ENCODE measurements around the gene FGF9.

Gene FGF9

DNA sequence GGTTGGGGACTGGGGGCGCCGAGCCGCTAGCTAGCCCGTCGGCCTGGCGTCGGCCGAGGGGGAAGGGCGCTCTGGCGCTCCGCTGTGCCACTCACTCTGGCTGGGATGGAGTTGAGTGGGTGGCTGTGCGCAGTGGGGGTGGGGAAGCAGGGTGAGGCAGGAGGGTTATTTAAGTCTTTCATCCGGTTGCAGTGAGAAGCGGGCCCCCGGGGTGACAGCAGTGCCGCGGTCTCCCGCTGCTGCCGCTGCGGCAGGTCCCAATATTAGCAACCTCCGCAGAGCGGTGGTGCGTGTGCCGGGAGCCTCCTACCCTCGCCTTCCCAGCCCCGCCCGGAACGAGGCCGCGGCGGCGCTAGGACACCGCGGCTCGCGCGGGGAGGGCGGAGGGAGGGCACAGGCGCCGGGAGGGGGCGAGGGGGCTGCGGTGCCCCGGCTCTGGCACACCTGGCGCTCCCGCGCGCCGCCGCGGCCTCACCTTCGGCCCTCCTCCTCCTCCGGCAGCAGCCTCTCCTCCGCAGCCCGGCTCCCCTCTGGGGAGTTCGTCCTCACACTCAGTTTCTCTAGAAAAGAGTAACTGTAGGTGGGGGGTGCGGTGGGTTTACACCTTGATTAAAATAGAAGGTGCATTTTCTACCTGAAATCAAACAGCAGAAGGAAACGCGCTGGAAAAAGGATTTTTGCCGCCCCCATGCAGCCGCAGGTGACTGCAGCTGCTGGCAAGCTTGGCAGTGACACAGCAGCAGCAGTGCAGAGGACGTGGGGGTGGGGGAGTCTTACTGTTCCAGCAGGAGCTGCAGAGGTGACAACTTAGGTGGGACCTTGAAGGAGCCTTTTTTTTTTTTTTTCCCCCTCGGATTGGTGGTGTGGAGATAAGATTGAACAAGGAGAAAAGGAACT lies 4.5 kb downstream of the FGF9 start:
- DNase-seq = peak in 1 of 2 experiments; percentile 72

DNA sequence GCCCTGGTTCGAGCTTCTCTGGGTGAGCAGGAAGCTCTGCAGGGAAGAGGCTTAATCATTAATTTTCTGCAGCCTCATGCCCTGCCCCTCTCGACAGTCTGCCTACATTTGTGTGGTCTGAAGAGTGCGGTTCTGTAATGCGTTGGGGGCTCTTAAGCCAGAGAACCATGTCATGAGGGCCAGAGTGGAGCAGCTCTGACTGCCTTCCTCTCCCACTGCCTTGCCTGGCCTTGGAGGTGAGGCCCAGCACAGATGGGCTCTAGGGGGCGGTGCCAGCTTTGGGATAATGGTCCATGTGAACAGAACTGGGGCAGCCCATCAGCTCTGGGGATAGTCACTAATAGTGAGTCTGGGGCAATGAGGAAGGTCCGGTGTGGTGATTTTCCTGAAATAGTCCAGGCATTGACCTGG lies 5.7 kb downstream of the FGF9 start:
- peak; percentile 25 to 54 for DNase-seq

DNA sequence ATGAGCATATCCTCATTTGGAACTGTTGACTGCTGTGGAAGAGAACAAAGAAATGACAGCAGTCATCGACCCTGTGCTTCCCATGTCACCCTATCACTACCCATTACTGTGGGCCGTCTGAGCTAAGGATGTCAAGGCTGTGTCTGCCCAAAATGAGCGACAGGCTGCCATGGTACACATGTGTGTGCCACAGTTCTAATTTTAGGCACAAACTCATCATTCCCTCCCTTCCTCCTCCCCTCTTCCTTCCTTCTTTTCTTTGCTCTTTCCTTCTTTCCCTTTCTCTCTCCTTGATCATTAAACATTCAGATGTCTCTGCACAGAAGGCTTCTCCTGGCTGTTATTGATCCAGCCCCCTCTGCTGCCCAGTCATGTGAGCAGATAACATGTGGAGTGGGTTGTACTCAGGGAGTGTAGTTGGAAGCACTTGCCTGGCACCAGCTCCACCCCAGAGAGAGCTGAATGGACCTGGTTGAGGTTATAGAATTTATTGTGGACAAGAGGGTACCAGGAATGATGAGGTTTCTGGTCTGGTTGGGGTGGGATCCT lies 6.3 kb downstream of the FGF9 start:
- no peak for DNase-seq

DNA sequence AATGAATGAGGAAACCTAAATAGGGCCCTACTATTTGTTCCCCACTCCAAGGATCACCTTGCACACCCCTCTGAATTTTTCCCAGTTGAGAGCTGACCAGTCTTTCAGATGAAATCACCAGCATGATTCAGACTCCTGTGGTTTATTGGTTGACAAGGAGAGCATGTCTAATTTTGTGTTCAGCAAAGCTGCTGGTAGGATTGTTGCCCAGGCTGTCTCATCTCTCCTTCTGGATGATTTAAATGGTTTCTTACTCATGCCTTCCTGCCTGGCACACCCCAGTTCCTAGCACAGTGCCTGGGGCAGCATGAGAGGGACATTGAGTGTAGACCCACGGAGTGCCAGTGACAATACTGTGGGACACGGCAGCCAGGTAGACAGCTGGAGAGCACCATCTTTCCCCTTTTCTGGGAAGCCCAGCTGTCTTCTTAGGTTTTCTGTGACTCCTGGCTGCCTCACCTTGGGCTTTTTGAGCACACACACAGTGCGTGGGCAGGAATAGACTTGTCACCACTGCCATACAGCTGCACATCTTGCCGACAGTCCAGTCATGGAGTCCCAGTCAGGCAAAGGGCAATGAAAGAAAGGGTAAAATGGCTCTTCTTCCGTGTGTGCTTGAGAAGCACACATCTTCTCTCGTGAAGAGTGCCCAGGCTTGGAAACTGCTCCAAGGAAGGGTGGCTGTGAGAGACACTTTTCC lies 12.3 kb downstream of the FGF9 start:
- DNase-seq = no peak

DNA sequence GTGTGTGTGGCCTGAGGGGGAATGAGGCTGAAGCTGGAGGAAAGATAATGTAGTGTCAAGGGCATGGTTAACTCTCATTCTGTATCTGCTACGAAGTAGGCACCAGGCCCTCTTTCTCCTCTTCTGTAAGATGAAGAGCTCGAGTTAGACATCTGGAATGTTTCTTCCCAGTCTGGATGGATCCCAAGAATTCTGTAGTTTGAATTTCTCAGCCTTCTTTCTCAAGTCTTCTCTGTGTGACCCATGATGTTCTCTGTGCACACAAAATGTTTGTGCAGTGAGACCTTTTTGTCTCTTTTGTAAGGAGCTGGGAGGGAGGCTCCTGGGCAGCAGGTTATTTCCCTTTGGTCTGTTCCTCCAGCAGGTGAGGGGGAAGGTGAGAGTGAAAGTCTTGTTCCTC lies 13.7 kb downstream of the FGF9 start:
- DNase-seq = no peak

DNA sequence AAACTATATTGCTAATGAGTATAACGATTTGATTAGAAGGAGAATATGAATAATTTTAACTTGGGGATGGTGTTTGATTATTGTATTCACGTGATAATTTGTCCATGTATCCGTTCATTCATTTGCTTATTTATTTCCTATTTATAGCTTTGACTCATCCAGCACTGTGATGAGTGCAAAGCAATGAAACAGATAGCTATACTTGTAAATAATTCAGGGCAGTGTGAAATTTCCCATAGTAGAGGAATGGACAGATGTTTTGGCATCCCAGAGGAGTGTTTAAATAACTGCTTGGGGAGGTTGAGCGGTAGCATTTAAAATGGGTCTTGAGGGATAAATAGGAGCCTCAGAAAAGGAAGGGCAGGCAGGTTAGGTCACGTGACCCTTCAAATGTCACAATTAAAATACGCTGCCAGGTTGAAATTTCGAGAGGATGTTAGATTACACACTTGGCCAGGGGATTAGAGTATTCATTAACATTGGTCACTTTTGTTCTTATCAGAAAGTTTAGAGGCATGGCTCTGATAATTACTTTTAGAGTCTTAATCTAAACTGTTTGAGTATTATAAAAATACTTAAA lies 14.7 kb downstream of the FGF9 start:
- no peak for DNase-seq

DNA sequence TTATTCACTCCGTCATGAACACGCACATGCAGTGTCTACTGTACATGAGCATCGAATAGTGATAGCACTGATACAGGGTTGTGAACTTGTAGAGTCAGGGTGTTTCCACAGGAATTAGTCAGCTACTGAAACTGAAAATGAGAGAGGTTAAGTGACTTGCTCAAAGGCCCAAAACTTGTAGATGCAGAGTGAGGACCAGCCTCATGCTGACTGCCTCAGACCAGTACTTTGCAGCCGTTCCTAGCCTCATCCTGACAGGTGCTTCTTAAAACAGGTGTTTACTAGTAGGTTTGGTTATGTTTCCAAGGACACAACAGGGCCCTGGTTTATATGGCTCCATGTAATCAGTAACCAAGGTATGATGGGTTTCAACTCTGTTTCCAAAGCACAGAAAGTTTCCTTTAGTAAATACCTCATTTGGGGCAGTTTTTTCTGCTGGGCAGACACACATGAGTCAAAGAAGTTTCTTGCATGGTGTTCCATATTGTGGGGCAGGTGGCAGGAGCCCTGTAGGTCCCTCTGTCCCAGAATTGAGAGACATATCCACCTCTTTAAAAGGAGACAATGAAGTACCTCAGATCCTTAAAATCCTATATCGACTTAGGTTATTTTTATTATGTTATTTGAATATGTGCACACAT lies 16.0 kb downstream of the FGF9 start:
- no peak for DNase-seq

DNA sequence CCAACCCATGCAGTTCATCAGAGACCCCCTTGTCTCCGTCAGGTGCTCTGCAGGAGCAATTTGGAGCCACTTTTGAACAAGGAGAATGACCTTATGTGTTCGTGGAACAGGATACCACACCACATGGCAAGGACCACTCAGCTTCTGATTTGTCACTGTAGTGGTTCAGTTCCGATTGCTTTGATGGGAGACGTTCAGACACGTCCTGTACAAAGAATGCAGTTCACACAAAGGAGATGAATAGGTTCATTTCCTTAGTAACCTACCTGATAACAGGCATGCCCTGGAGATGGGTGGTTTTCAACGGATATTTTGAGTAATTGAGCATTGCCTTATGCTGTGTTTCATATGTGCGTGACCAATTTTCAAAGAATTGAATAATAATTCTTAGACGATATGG lies 17.2 kb downstream of the FGF9 start:
- no peak for DNase-seq

DNA sequence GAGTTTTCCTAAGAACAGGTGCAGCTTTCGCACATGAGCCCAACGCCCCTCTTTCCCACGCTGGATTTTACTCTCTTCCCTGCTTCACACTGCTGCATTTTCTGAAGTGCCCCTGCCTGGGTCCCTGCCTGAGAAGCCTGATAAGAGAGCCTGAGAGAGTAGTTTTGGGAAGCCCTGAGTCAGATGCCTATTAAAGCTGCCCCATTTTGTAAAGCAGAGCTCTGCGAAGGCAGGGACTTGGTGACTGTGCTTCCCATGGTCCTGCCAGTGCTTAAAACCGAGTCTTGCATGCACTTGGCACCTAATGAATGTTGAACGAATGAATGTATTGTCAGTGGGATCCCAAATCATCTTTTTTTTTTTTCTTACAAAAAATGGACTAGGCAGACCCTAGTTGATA lies 18.2 kb downstream of the FGF9 start:
- DNase-seq = no peak

DNA sequence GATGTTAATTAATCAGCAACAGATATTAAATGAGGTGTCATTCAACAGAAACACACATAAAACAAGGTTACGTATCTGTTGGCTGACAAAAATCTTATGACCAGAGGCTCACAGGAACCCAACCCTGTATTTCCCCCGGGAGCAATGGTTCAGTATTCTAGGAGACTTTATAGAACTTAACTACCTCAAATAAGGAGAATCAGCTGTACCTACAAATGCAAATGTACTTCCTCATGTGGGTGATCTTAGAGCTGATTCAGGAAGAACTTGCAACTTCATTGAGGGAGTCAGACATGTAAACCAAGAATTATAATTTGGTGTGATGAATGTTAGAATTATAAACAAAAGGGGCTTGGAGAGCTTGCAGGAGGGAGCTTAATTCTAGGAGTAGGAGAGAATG lies 20.1 kb downstream of the FGF9 start:
- no peak for DNase-seq

DNA sequence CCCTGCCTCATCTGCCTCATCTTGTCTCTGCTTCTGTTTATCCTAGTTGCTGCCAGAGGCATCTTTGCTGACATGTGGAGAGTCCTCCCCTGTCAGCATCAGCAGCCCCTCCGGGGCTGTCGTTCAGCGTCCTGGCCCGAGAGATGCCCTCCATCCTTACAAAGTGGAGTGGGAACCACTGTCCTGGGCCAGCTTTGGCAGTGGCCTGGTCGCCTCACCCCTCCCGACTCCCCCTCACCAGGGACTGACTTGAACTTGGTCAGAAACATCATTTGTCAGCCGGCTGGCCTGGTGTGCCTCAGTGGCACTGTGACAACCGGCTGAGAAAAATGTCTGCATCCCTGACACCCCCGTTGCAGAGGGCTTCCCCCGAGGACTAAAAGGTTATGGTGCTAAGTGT lies 20.6 kb downstream of the FGF9 start:
- no peak for DNase-seq

DNA sequence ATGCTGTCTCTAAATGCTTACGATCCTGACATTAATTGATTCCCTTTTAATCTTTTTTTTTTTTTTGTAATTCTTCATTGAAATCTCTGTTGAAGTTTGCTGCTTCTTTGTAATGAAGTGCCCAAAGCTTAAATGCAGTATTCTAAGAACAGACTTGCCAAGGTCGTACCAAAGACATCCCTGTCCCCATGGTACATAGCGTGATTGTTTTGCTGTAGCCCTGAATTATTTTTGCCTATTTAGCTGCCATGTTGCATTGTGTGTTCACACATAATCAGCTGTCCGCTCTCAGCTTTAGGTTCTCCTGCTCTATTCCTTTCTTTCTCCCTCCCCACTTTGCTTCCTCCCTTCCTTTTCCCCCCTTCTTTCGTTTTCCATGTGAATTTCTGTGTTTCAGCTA lies 21.1 kb downstream of the FGF9 start:
- no peak for DNase-seq

DNA sequence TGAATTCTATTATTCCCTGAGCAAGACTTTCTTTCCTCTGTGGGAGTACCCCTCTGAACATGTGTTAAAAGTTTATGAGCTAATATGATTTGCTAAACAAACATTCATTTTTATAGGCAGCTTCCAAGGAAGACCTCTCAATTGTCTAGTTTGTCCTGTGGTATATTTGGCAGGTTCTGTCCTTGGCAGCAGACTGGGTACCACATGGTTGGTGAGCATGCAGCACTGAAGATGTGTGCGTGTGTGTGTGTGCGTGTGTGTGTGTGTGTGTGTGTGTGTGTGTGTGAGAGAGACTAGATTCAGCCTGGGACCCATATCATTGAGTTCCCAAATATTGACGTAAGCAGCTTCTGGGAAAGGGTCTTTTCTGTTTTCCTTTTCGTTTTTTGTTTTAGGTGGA lies 24.0 kb downstream of the FGF9 start:
- no peak for DNase-seq

DNA sequence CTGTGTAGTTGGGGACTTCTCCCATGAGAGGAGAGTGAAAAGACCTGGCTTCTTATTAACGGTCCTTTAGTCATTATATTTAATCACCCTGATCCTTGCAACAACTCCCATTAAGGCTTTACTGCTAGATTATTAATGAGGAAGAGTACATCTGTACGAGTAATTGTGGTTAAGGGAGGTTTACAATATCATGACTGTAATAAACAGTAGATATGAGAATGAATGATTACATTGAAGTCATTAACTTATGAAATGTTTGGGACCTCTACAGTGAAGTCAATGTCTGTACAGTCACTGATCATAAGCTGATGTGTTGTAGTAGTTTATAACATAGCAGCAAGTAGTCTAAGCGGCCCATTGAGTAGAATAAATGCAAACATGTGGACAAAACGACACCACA lies 24.7 kb downstream of the FGF9 start:
- DNase-seq = no peak

DNA sequence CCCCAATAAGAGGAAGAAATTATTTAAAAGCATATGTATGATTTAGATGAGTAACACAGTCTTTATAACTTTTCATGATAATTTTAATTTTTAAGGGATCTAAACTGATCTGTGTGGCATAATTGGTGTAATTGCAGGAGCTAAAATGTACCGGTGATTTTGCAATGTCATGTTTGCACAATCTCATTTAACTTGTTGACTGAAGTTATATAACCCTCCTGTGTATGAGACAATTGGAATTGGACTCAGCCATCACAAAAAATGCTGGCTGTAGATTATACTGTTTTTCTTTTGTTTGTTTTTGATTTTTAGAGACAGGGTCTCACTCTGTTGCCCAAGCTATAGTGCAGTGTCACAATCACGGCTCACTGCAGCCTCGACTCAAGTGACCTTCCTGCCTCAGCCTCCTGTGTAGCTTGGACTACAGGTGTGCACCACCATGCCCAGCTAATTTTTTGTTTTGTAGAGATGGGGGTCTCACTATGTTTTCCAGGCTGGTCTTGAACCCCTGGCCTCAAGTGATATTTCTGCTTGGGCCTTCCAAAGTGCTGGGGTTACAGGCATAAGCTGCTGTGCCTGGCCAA lies 26.1 kb downstream of the FGF9 start:
- no peak for DNase-seq

DNA sequence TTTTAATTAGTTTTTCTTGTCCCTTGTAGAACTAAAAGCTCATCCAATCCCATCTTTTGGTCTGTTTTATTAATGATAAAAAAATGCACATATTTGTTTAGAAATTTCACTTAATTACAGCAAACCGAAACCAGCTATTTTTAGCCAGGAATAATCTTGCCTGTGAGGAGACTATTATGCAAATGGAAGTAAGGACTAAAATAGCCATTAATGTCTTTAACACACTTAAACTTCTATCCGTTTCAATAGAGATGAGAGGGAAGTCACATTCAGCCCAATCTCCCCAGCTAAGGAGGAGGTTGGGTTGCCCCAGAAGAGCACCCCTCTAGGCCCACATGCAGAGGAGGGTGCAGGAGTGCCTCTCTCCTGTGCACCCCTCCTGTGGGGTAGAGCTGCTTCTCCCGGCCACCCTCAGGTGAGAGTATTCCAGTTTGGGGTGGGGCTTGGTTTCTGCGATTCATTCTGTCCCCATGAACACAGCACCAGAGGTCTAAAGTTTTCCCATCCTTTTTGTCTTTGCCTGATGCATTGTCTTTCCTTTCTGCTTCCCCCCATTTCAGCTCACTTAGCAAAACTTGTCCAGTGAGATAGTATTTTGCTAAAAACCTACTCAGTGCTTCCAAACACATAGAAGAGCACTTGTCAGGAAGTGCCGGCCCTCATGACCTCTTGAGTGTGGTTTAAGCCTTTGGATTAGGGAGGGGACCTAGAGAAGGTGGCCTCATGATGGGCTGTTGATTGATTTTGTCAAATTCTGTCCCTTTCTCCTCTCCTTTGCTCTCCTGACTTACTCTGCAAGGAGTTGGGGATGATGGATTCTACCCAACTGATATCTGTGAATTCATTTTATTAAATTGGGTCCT lies 28.2 kb downstream of the FGF9 start:
- peak in 1 of 2 experiments; percentile 11 for DNase-seq

DNA sequence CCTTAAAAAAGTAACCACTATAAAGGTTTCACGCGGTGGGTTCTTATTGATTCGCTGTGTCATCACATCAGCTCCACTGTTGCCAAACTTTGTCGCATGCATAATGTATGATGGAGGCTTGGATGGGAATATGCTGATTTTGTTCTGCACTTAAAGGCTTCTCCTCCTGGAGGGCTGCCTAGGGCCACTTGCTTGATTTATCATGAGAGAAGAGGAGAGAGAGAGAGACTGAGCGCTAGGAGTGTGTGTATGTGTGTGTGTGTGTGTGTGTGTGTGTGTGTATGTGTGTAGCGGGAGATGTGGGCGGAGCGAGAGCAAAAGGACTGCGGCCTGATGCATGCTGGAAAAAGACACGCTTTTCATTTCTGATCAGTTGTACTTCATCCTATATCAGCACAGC lies 30.6 kb downstream of the FGF9 start:
- DNase-seq = no peak

DNA sequence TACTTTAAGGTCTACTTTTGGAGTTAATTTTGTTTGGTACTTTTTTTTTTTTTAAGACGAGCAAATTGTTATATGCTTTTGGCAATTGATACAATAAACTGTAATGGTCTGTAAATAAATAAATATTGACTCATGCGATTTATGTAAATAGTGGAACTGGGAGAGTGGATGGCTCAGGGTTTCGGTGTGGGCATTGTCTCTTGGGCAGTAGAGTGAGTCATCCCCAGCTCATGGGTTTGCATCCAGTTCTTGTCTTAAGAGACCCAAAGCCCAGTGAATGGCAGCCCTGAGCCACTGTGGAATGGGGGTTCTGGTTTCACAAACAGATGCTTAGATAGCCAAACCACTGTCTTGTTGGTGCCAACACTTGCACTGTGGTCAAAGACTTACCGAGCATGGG lies 33.0 kb downstream of the FGF9 start:
- no peak for DNase-seq

DNA sequence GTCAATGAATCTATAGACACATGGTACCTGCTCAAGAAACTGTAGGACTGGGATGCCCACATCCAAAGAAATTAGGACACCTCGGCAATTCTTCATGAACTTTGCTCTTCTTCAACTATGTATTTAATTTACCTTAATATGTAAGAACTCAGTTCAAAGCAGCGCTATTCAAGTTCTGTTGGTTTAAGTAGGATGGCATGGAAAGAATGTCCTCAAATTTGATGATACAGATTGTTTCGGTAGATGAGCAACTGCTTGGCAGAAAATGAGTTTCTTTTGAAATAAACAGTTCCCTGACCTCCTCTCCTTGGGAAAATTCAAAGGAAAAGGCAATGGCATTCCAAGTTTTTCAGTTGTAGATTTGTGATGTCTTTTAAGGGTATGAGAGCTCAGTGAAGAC lies 36.7 kb downstream of the FGF9 start:
- DNase-seq = no peak

DNA sequence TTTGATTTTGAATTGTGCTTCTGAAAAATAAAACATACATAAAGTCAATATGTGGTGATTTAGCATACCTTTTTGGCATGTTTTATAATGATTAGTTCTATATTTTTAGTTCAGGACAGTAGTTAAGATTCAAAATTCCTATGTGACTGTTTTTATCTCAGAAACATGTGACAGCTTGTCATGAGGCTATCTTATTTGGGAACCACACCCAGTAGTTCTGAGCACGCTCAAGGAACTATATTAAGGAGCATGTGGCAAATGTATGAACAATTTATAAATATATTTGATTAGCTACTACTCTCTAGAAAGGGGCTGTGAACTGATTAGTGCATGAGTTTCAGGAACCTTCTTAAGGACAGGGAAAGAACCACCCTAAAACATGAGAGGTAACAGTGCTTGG lies 38.8 kb downstream of the FGF9 start:
- no peak for DNase-seq

DNA sequence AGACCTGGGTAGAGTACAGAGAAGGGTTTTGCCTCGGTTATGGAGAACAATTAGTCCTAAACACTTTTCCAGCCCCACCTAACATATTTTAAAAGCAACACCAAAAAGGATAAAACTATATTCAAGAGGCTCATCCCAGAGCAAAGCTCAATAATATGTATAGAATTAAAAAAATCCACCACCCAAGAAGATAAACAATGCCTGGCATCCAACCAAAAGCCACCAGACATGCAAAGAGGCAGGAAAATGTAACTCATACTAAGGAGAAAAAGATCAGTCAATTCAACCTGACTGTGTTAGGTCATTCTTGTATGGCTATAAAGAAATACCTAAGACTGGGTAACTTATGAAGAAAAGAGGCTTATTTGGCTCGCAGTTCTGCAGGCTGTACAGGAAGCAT lies 39.3 kb downstream of the FGF9 start:
- DNase-seq = no peak

DNA sequence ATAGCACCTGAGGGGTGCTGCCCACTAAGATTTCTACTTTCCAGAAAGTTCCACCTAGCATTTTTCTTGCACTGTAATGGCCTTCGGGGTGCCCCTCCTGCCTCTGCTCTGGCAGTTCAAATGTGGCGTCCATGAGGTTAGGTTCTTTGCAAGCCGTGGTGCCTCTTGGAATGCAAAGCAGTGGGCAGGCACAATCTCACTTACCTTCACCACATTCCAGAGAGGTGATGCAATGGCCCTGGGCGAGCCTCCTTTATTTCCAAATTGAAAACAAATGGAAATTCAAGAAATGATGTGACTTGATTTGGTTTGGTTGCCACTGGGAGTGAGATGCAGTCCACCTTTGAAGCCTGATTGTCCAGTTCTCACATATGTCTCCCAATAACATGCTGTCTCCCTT lies 46.9 kb downstream of the FGF9 start:
- no peak for DNase-seq

All from NCI-H524 (cell line).